ENCODE data around the gene KRT39. TPM values are rescaled to one million over a fixed set of nuclear protein-coding genes. Genes with fewer than 3 reads are reported as not detected.
"Not testable (repeated sequence)": the region's sequence is repeated elsewhere in the genome, so short reads cannot be mapped to it uniquely, and the experiment has no call there.

Gene KRT39
- total and polyA plus RNA-seq, 2 of the 13 experiments (the other 11 are each of a cell fraction or from before 2014, with no cell fraction given), result 0.07 to 1.2 TPM

GRCh38 chr17:41001795-41002194 is 35.0 kb upstream of the KRT39 start:
- ATAC-seq, result no peak
- no peak for DNase-seq (ENCODE audit: low spot score)
- in situ Hi-C loops (cut with HindIII; ENCODE audit: extremely low pct_ligation_motif_present, low pct_unique_long_range_greater_than_20kb) (loop anchor here (5.0 kb wide), 2 partner anchors 39 to 89 kb away; no protein-coding TSS in a partner anchor), intact Hi-C loops (cut with micrococcal nuclease; ENCODE audit: unreplicated experiment) (no loop called here)
- no peak overlapping the region for H3K9ac ChIP-seq (ENCODE audit: insufficient read depth, low read depth, low read length)
- H3K4me1 ChIP-seq (ENCODE audit: insufficient read depth, low read length), result peaks cover 50% of the 10 kb centered on the region
- no peak overlapping the region for H3K4me3 ChIP-seq (replicated peaks in 1 of 3; ENCODE audit: insufficient read depth in 1 of 3, low read depth in 2 of 3, low read length in 3 of 3)
- no peaks in the 10 kb centered on the region for H3K9me3 ChIP-seq (ENCODE audit: low read length)
- no peak overlapping the region for H2AFZ ChIP-seq (ENCODE audit: low read length)
- WGBS (ENCODE audit: low lambda C conversion rate), result 87% methylated on average over 4 of the region's 4 CpGs
- CTCF ChIA-PET (ENCODE audit: low intra/inter-chr PET ratio, low total read pairs), result no interaction called here
- no peak overlapping the region for H3K27ac ChIP-seq (ENCODE audit: extremely low read length, insufficient read depth, low read length)
- no peak overlapping the region for H3K4me2 ChIP-seq (ENCODE audit: low read depth, low read length)
- no peaks in the 10 kb centered on the region for H3K36me3 ChIP-seq (replicated peaks in 1 of 2; ENCODE audit: control insufficient read depth in 1 of 2, insufficient read depth in 2 of 2, low read length in 2 of 2)
- no peaks in the 10 kb centered on the region for H3K79me2 ChIP-seq (ENCODE audit: insufficient read depth, low read length)
- FAIRE-seq, result no peak
- no TSS peak for BruUV-seq (replicated peaks)
- POLR2A ChIA-PET, result interaction anchor here (0.7 kb wide), 1 partner anchor 45 kb away, joined by 3 read pairs; no protein-coding TSS in a partner anchor
- no peak for TF ChIP-seq EZH2 (conservative IDR thresholded peaks at IDR 0.05; ENCODE audit: low read depth, low read length)
- TF ChIP-seq, protein P1, sequence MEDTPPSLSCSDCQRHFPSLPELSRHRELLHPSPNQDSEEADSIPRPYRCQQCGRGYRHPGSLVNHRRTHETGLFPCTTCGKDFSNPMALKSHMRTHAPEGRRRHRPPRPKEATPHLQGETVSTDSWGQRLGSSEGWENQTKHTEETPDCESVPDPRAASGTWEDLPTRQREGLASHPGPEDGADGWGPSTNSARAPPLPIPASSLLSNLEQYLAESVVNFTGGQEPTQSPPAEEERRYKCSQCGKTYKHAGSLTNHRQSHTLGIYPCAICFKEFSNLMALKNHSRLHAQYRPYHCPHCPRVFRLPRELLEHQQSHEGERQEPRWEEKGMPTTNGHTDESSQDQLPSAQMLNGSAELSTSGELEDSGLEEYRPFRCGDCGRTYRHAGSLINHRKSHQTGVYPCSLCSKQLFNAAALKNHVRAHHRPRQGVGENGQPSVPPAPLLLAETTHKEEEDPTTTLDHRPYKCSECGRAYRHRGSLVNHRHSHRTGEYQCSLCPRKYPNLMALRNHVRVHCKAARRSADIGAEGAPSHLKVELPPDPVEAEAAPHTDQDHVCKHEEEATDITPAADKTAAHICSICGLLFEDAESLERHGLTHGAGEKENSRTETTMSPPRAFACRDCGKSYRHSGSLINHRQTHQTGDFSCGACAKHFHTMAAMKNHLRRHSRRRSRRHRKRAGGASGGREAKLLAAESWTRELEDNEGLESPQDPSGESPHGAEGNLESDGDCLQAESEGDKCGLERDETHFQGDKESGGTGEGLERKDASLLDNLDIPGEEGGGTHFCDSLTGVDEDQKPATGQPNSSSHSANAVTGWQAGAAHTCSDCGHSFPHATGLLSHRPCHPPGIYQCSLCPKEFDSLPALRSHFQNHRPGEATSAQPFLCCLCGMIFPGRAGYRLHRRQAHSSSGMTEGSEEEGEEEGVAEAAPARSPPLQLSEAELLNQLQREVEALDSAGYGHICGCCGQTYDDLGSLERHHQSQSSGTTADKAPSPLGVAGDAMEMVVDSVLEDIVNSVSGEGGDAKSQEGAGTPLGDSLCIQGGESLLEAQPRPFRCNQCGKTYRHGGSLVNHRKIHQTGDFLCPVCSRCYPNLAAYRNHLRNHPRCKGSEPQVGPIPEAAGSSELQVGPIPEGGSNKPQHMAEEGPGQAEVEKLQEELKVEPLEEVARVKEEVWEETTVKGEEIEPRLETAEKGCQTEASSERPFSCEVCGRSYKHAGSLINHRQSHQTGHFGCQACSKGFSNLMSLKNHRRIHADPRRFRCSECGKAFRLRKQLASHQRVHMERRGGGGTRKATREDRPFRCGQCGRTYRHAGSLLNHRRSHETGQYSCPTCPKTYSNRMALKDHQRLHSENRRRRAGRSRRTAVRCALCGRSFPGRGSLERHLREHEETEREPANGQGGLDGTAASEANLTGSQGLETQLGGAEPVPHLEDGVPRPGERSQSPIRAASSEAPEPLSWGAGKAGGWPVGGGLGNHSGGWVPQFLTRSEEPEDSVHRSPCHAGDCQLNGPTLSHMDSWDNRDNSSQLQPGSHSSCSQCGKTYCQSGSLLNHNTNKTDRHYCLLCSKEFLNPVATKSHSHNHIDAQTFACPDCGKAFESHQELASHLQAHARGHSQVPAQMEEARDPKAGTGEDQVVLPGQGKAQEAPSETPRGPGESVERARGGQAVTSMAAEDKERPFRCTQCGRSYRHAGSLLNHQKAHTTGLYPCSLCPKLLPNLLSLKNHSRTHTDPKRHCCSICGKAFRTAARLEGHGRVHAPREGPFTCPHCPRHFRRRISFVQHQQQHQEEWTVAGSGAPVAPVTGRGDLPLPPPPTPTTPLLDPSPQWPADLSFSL (CRISPR knock-in tag; IDR thresholded peaks at IDR 0.05), result peak; percentile 69; the same call in 1 of the 2 replicates
- no peak for TF ChIP-seq ZFP37 (CRISPR knock-in tag; IDR thresholded peaks at IDR 0.05; ENCODE audit: borderline replicate concordance)
- TF ChIP-seq PBX2 (CRISPR knock-in tag; IDR thresholded peaks at IDR 0.05), result peak; percentile 67; the same call in 1 of the 2 replicates
- TF ChIP-seq, protein P2, sequence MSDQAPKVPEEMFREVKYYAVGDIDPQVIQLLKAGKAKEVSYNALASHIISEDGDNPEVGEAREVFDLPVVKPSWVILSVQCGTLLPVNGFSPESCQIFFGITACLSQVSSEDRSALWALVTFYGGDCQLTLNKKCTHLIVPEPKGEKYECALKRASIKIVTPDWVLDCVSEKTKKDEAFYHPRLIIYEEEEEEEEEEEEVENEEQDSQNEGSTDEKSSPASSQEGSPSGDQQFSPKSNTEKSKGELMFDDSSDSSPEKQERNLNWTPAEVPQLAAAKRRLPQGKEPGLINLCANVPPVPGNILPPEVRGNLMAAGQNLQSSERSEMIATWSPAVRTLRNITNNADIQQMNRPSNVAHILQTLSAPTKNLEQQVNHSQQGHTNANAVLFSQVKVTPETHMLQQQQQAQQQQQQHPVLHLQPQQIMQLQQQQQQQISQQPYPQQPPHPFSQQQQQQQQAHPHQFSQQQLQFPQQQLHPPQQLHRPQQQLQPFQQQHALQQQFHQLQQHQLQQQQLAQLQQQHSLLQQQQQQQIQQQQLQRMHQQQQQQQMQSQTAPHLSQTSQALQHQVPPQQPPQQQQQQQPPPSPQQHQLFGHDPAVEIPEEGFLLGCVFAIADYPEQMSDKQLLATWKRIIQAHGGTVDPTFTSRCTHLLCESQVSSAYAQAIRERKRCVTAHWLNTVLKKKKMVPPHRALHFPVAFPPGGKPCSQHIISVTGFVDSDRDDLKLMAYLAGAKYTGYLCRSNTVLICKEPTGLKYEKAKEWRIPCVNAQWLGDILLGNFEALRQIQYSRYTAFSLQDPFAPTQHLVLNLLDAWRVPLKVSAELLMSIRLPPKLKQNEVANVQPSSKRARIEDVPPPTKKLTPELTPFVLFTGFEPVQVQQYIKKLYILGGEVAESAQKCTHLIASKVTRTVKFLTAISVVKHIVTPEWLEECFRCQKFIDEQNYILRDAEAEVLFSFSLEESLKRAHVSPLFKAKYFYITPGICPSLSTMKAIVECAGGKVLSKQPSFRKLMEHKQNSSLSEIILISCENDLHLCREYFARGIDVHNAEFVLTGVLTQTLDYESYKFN (CRISPR knock-in tag; conservative IDR thresholded peaks at IDR 0.05), result no peak
- no peaks in the 10 kb centered on the region for H4K20me1 ChIP-seq (ENCODE audit: insufficient read depth, low read length)
- no peaks in the 10 kb centered on the region for H3K27me3 ChIP-seq (ENCODE audit: control insufficient read depth in 1 of 2, insufficient read depth in 2 of 2, low read length in 2 of 2)

DNA sequence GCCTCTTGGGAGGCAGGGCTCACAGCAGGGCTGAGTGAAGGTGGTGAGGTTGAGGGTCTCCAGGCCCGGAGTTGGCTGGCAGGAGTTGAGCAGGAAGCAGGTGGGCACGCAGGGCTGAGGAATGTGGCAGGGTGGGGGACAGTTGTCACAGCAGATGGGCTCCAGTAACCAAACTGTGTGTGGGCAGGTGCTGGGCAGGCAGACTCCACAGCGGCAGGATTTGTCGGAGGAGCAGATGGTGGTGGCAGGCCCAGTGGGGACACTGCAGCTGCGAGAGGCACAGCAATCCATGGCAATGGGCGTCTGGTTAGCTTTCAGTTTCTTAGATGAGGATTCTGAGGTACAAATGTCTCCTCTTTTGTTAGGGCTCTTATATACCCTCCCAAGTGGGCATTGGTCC is 32.8 kb upstream of the KRT39 start, which contains the start of gene KRTAP3-2:
TSS of gene KRTAP3-2 (minus strand) at position 344 of the 400 bp plus-strand sequence. CDS start at position 291, 53 bp downstream.
- H4K20me1 ChIP-seq (ENCODE audit: insufficient read depth, low read length); H3K9ac ChIP-seq (ENCODE audit: insufficient read depth, low read depth, low read length); H3K4me2 ChIP-seq (ENCODE audit: low read depth, low read length); H3K27ac ChIP-seq (ENCODE audit: extremely low read length, insufficient read depth, low read length); FAIRE-seq; H3K27me3 ChIP-seq (ENCODE audit: control insufficient read depth in 1 of 2, insufficient read depth in 2 of 2, low read length in 2 of 2); H2AFZ ChIP-seq (ENCODE audit: low read length); intact Hi-C loops (cut with micrococcal nuclease; ENCODE audit: unreplicated experiment); POLR2A ChIA-PET; in situ Hi-C loops (cut with HindIII; ENCODE audit: extremely low pct_ligation_motif_present, low pct_unique_long_range_greater_than_20kb); CTCF ChIA-PET (ENCODE audit: low intra/inter-chr PET ratio, low total read pairs); ATAC-seq; H3K9me3 ChIP-seq (ENCODE audit: low read length); H3K4me3 ChIP-seq (replicated peaks in 1 of 3; ENCODE audit: insufficient read depth in 1 of 3, low read depth in 2 of 3, low read length in 3 of 3); BruUV-seq (replicated peaks); H3K79me2 ChIP-seq (ENCODE audit: insufficient read depth, low read length); DNase-seq (ENCODE audit: low spot score); H3K36me3 ChIP-seq (replicated peaks in 1 of 2; ENCODE audit: control insufficient read depth in 1 of 2, insufficient read depth in 2 of 2, low read length in 2 of 2): not testable (repeated sequence)
- H3K4me1 ChIP-seq (ENCODE audit: insufficient read depth, low read length), result peaks cover 35% of the 10 kb centered on the region
- WGBS (ENCODE audit: low lambda C conversion rate), result 87% methylated on average over 6 of the region's 6 CpGs

All from HepG2 (cell line).